T-helper 1 cell treated with Interleukin-12 subunit alpha and Interleukin-12 subunit beta and Interleukin-4 antibody, amounts not matched to agents 30 μg/mL and 1 μg/mL, for 36 hours (primary cell): Measurements from ENCODE around the gene ELP4.

Experiments used
- H3K27ac Mint-ChIP-seq: one replicate; pipeline ENCODE4 v1.8.0; 2021; ENCODE audit warnings: mild to moderate bottlenecking, mixed read lengths
- H3K27me3 Mint-ChIP-seq: one replicate; pipeline ENCODE4 v1.8.0; 2021; ENCODE audit warnings: low read depth, mixed read lengths
- H3K36me3 Mint-ChIP-seq: one replicate; pipeline ENCODE4 v1.8.0; 2021; ENCODE audit warnings: low read depth, mixed read lengths
- H3K4me1 Mint-ChIP-seq: one replicate; pipeline ENCODE4 v1.8.0; 2021; ENCODE audit warnings: low read depth, mixed read lengths
- H3K4me3 Mint-ChIP-seq: one replicate; pipeline ENCODE4 v1.8.0; 2021; ENCODE audit warnings: mild to moderate bottlenecking, moderate library complexity, mixed read lengths
- H3K9me3 Mint-ChIP-seq: one replicate; pipeline ENCODE4 v1.8.0; 2021; ENCODE audit warnings: mixed read lengths

Gene ELP4

DNA sequence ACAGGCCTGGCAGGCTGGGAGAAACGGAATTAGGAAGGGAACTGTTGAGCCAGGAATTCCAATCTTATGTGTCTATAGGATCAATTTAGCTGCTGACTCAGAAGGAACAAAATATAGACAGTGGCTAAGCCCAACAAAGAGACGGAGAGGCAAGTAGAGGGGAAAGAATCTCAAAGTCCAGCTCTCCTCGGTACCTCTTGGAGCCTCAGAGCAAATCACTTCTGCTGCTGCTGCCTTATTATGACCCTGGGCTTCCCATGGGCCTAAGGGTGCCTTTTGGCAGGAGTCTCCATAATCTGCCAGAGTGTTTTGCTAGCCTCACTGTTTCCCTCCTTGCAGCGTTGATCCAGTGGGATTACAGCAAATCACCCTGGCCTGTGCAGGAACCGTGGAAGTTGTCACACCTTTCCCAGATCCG is 269.8 kb downstream of the ELP4 start:
- Mint-ChIP-seq H3K4me3 (no peak overlapping the region), H3K27me3 (no peaks in the 10 kb centered on the region), H3K27ac (no peak overlapping the region), H3K36me3 (no peaks in the 10 kb centered on the region), H3K4me1 (no peaks in the 10 kb centered on the region), H3K9me3 (no peaks in the 10 kb centered on the region)

GRCh38 chr11:31780078-31780477 is 270.5 kb downstream of the ELP4 start:
- H3K4me1 Mint-ChIP-seq, result no peaks in the 10 kb centered on the region
- no peaks in the 10 kb centered on the region for H3K36me3 Mint-ChIP-seq
- H3K4me3 Mint-ChIP-seq, result no peak overlapping the region
- no peaks in the 10 kb centered on the region for H3K27me3 Mint-ChIP-seq
- no peak overlapping the region for H3K27ac Mint-ChIP-seq
- no peaks in the 10 kb centered on the region for H3K9me3 Mint-ChIP-seq

- Mint-ChIP-seq H3K27me3 (no peaks in the 10 kb centered on the region), H3K4me1 (no peaks in the 10 kb centered on the region), H3K4me3 (no peak overlapping the region), H3K27ac (no peak overlapping the region), H3K9me3 (no peaks in the 10 kb centered on the region), H3K36me3 (no peaks in the 10 kb centered on the region)
Observed at GRCh38 chr11:31780480-31780971, 271.0 kb downstream of the ELP4 start.

DNA sequence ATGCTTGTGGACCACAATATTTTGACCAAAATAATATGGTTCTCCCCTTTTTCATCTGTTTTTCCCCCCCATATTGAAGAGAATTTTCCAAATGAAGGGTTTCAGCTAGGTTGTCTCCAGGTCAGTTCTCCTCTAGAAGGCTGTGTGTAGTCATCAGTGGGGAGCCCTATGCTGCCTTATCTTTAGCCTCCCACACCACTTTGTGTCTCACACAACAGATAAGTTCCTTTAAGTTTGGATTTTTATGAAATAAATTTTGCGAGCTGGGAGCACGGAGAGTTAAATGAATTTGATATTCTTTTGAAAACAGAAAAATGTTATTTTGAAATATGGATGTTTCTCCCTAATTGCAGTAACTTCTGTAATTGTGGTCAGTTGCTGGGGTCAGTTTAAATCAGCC is 272.7 kb downstream of the ELP4 start:
- Mint-ChIP-seq H3K4me3 (no peak overlapping the region), H3K9me3 (no peaks in the 10 kb centered on the region), H3K27me3 (no peaks in the 10 kb centered on the region), H3K4me1 (no peaks in the 10 kb centered on the region), H3K36me3 (no peaks in the 10 kb centered on the region), H3K27ac (no peak overlapping the region)

DNA sequence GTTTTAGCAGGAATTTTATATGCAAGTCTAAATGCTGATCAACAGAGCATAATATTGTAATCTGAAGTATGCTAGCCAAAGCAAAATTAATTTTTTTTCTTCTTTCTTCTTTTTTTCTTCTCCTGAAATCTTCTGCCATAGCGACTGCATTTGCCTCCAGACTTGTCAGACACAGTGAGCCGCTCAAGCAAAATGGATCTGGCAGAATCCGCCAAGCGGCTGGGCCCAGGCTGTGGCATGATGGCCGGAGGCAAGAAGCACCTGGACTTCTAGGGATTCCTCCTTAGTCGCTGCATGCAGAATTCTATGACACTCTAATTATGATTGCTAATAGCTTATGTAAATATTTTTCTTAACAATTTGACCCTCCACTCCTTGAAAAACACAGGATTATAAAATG is 273.7 kb downstream of the ELP4 start:
- no peak overlapping the region for H3K27ac Mint-ChIP-seq
- no peaks in the 10 kb centered on the region for H3K9me3 Mint-ChIP-seq
- H3K4me1 Mint-ChIP-seq, result no peaks in the 10 kb centered on the region
- H3K27me3 Mint-ChIP-seq, result no peaks in the 10 kb centered on the region
- H3K36me3 Mint-ChIP-seq, result no peaks in the 10 kb centered on the region
- no peak overlapping the region for H3K4me3 Mint-ChIP-seq

GRCh38 chr11:31784611-31785010 is 275.0 kb downstream of the ELP4 start:
- no peak overlapping the region for H3K4me3 Mint-ChIP-seq
- no peaks in the 10 kb centered on the region for H3K9me3 Mint-ChIP-seq
- no peaks in the 10 kb centered on the region for H3K27me3 Mint-ChIP-seq

GRCh38 chr11:31786996-31787685 is 277.6 kb downstream of the ELP4 start:
- Mint-ChIP-seq H3K27me3 (no peaks in the 10 kb centered on the region), H3K27ac (no peak overlapping the region), H3K36me3 (no peaks in the 10 kb centered on the region), H3K9me3 (no peaks in the 10 kb centered on the region), H3K4me1 (no peaks in the 10 kb centered on the region), H3K4me3 (no peak overlapping the region)

More at GRCh38 chr11:31784611-31785010, 275.0 kb downstream of the ELP4 start:
- no peaks in the 10 kb centered on the region for H3K4me1 Mint-ChIP-seq
- no peak overlapping the region for H3K27ac Mint-ChIP-seq
- no peaks in the 10 kb centered on the region for H3K36me3 Mint-ChIP-seq

GRCh38 chr11:31788085-31788484 is 278.5 kb downstream of the ELP4 start:
- Mint-ChIP-seq H3K4me3 (no peak overlapping the region), H3K27ac (no peak overlapping the region), H3K36me3 (no peaks in the 10 kb centered on the region), H3K4me1 (no peaks in the 10 kb centered on the region), H3K27me3 (peaks cover 6% of the 10 kb centered on the region), H3K9me3 (no peaks in the 10 kb centered on the region)

DNA sequence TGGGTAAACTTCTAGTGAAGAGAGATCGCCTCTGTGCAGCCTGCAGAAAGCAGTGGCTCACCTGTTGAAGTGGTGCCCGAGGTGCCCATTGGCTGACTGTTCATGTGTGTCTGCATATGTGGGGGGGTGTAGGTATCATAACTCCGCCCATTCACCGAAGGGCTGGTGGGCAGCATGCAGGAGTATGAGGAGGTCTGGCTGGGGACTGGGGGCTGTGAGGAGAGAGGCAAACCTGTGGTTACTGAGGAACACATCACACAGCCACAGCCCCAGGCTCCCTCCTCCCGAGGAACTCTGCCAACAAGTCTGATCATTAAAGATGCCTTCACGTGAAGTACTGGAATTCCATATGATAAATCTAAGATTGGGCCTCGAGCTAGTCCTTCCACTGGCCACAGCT is 281.1 kb downstream of the ELP4 start:
- H3K27ac Mint-ChIP-seq, result no peak overlapping the region
- no peak overlapping the region for H3K4me3 Mint-ChIP-seq
- no peaks in the 10 kb centered on the region for H3K36me3 Mint-ChIP-seq
- no peaks in the 10 kb centered on the region for H3K9me3 Mint-ChIP-seq
- H3K4me1 Mint-ChIP-seq, result no peaks in the 10 kb centered on the region
- peaks cover 26% of the 10 kb centered on the region for H3K27me3 Mint-ChIP-seq

DNA sequence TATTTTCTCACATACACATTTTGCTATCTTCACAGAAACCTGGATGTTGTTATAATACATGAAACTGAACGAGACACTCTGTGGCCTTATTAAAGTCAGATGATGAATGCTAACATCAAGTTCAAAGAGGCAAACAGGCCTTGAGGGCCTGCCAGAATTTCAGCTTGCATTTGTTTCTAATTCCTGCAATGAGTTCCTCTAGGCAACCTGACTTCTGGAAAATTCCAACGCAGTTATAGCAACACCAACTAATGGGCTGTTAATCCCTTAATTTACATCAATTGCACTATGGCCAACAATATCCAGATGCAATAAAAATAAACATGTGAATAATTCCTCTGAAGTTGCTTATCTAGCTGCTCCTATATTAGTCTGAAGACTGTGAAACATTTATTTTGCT is 282.5 kb downstream of the ELP4 start:
- H3K27me3 Mint-ChIP-seq, result peaks cover 40% of the 10 kb centered on the region

GRCh38 chr11:31792456-31792855 is 282.9 kb downstream of the ELP4 start:
- H3K36me3 Mint-ChIP-seq, result peaks cover 2% of the 10 kb centered on the region
- H3K27me3 Mint-ChIP-seq, result peaks cover 44% of the 10 kb centered on the region
- H3K27ac Mint-ChIP-seq, result no peak overlapping the region
- H3K4me1 Mint-ChIP-seq, result no peaks in the 10 kb centered on the region
- H3K9me3 Mint-ChIP-seq, result no peaks in the 10 kb centered on the region
- H3K4me3 Mint-ChIP-seq, result no peak overlapping the region

More for the DNA sequence above, 282.5 kb downstream of the ELP4 start:
- Mint-ChIP-seq H3K4me3 (no peak overlapping the region), H3K4me1 (no peaks in the 10 kb centered on the region), H3K9me3 (no peaks in the 10 kb centered on the region), H3K27ac (no peak overlapping the region), H3K36me3 (peaks cover 2% of the 10 kb centered on the region)

DNA sequence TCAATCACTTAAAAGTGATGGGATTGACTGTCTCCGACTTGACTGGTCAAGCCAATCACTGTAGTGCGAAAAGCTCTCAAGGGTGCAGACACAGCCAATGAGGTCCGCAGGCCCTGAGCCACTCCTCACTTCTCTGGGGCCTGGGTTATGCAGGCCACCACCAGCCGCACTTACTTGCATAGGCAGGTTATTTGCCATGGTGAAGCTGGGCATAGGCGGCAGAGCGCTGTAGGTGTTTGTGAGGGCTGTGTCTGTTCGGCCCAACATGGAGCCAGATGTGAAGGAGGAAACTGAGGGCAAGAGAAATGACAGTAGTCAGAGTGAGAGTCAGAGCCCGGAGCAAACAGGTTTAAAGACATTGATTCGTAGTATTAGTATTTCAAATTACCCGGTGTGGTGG is 283.7 kb downstream of the ELP4 start:
- Mint-ChIP-seq H3K27ac (no peak overlapping the region), H3K27me3 (peaks cover 51% of the 10 kb centered on the region), H3K4me3 (no peak overlapping the region)

DNA sequence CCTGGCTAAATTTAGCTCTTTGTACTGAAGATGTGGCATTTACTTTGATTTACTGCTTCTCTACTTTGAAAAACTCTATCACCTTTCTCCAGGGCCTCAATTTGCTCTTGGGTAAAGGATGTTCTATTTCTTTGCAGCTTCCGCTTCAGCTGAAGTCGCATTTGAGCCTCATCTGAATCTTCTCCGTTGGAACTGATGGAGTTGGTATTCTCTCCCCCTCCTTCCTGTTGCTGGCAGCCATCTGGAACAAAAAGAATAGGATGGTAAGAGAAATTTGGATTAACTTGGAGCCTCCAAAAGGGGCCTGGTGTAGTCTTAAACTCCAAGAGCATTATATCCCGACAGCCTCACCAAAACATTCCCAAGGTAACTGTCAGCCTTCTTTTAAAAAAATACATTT is 285.0 kb downstream of the ELP4 start:
- Mint-ChIP-seq H3K27ac (no peak overlapping the region), H3K36me3 (peaks cover 2% of the 10 kb centered on the region), H3K4me1 (peaks cover 3% of the 10 kb centered on the region), H3K27me3 (peaks cover 64% of the 10 kb centered on the region), H3K4me3 (no peak overlapping the region), H3K9me3 (no peaks in the 10 kb centered on the region)

More for the DNA sequence above, 283.7 kb downstream of the ELP4 start:
- H3K9me3 Mint-ChIP-seq, result no peaks in the 10 kb centered on the region
- H3K4me1 Mint-ChIP-seq, result peaks cover 3% of the 10 kb centered on the region
- peaks cover 2% of the 10 kb centered on the region for H3K36me3 Mint-ChIP-seq

DNA sequence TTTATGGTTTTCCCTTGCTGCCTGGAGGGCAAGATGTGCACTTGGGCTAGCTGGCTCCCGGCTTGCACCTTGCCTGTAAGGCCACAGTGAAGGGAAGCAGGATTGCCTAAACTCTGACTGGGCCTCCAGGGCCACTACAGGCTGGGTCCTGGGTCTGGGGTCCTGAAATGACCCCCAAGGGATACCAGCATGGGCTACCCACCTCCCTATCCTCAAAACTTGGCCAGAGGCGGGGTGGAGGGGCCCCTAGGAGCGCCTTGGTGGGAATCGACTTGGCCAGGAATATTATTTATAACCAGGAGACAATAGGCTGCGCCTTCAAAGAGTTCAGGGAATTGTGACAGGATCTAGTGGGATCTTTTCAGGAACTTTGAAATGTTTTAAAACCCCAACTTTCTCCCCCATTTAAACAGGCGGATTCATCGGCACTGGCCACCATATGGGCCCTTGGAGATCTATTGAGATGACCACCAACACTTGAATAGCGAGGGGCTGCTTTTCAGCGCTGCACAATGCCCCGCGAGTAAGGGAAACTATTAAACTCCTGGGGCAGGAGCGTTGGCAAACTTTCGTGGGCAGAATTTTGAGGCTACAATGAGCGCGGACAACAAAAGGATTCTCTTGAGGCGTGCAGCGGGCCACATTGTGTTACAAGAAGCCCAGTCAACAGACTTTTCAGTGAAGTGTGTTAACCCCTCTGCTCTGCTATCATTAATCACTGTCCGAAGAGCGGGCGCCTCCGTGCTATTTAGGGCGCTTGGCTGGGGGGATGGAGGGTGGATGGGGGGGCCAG is 286.3 kb downstream of the ELP4 start:
- H3K4me1 Mint-ChIP-seq, result peaks cover 5% of the 10 kb centered on the region
- H3K27ac Mint-ChIP-seq, result no peak overlapping the region
- H3K27me3 Mint-ChIP-seq, result peaks cover 76% of the 10 kb centered on the region
- H3K36me3 Mint-ChIP-seq, result peaks cover 8% of the 10 kb centered on the region
- peaks cover 5% of the 10 kb centered on the region for H3K9me3 Mint-ChIP-seq
- H3K4me3 Mint-ChIP-seq, result no peak overlapping the region
